GM12865 (cell line): ENCODE results near the gene ADAMTSL1.

ENCODE experiments used
- DNase-seq: peaks from one replicate; pipeline ENCODE4 v3.0.0; 2010; ENCODE audit warnings: low read depth
- H3K4me3 ChIP-seq: 2 replicates; pipeline ENCODE4 v1.5.1; 2011; ENCODE audit warnings: mild to moderate bottlenecking, low read depth, low read length, control low read depth
- TF ChIP-seq, protein P1 (sequence below): IDR thresholded peaks from 2 replicates; pipeline ENCODE4 v1.5.1; 2011; ENCODE audit warnings: low read length, control low read depth, low read depth, inconsistent platforms; ENCODE audit not compliant: insufficient read depth; ENCODE audit errors: missing control alignments

The ADAMTSL1 gene

GRCh38 chr9:18705796-18706392, 231.9 kb downstream of the ADAMTSL1 start:
- peak overlapping the region; percentile 3 for H3K4me3 ChIP-seq
- TF ChIP-seq, protein P1, sequence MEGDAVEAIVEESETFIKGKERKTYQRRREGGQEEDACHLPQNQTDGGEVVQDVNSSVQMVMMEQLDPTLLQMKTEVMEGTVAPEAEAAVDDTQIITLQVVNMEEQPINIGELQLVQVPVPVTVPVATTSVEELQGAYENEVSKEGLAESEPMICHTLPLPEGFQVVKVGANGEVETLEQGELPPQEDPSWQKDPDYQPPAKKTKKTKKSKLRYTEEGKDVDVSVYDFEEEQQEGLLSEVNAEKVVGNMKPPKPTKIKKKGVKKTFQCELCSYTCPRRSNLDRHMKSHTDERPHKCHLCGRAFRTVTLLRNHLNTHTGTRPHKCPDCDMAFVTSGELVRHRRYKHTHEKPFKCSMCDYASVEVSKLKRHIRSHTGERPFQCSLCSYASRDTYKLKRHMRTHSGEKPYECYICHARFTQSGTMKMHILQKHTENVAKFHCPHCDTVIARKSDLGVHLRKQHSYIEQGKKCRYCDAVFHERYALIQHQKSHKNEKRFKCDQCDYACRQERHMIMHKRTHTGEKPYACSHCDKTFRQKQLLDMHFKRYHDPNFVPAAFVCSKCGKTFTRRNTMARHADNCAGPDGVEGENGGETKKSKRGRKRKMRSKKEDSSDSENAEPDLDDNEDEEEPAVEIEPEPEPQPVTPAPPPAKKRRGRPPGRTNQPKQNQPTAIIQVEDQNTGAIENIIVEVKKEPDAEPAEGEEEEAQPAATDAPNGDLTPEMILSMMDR: no peak
- DNase-seq: no peak

- no peak for DNase-seq
- no peak overlapping the region for H3K4me3 ChIP-seq
- TF ChIP-seq, protein P1: no peak
Observed at GRCh38 chr9:18706648-18707047, 232.7 kb downstream of the ADAMTSL1 start.

GRCh38 chr9:18707061-18707461, 233.1 kb downstream of the ADAMTSL1 start:
- no peak overlapping the region for H3K4me3 ChIP-seq
- TF ChIP-seq, protein P1: no peak
- DNase-seq: no peak

GRCh38 chr9:18707489-18708205, 233.7 kb downstream of the ADAMTSL1 start:
- no peak overlapping the region for H3K4me3 ChIP-seq
- TF ChIP-seq, protein P1: no peak
- DNase-seq: no peak

- TF ChIP-seq, protein P1: no peak
- no peak for DNase-seq
- no peak overlapping the region for H3K4me3 ChIP-seq
Observed at GRCh38 chr9:18708429-18708828, 234.5 kb downstream of the ADAMTSL1 start.

DNA sequence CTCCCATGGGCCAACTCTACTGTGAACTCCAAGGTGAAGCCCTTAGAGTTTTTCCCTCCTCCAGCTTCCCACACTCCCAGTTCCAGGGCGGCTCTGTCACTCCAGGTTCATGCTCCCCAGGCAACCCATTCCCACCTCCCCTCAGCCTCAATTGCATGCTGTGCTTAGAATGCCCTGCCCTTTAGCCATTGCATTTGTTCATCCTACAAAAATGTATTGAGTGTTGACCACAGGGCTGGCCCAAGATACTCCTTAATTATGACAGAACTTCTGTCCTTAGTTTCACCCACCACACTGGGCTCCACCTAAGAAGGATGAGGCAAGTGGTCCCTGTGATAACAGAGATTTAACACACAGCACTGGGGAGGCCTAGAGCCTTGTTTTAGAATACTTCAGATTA, 236.1 kb downstream of the ADAMTSL1 start:
- TF ChIP-seq, protein P1: no peak
- H3K4me3 ChIP-seq: no peak overlapping the region
- DNase-seq: no peak

DNA sequence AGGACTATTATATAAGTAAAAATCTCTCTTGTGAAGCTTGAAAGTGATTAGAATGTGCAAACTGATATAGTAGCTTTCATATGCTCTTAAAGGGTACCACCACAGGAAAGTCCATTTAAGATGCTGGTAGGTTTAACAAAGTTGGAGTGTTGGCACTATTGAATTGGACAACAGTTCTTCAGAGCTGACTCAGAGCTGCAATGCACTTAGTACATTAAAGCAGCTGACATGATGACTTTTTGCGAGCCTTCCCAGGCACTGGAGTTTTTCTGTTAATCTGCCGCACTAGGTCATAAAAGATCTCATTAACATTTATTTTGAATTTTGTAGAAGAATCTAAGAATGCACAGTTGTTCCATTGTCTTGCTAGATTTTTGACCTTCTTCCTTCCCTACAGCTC, 243.8 kb downstream of the ADAMTSL1 start:
- H3K4me3 ChIP-seq: no peak overlapping the region
- TF ChIP-seq, protein P1: no peak
- no peak for DNase-seq
